Neutrophil (primary cell): ENCODE results near the gene DDRGK1.

ENCODE experiments used
- H3K27ac ChIP-seq: fragments of 200-600 bp; sonication (generic); 2 replicates; pipeline ENCODE4 v1.5.1; 2016; ENCODE audit warnings: mild to moderate bottlenecking, moderate library complexity
- H3K27me3 ChIP-seq: fragments of 200-600 bp; sonication (generic); 2 replicates; pipeline ENCODE4 v1.6.0; 2016; ENCODE audit warnings: mild to moderate bottlenecking
- H3K36me3 ChIP-seq: fragments of 200-600 bp; sonication (generic); 2 replicates; pipeline ENCODE4 v1.5.1; 2017
- H3K4me1 ChIP-seq, 2 experiments: fragments of 200-600 bp in 1 of 2; sonication (generic) in 1 of 2; 1 replicate in 1 of 2; 2 replicates in 1 of 2; pipeline versions ENCODE4 v1.5.1 to v1.6.1; 2013 to 2016; ENCODE audit warnings: low read depth in 1 of 2, low read length in 1 of 2, mild to moderate bottlenecking in 1 of 2, moderate library complexity in 1 of 2; ENCODE audit not compliant: control insufficient read depth in 1 of 2, insufficient read depth in 1 of 2
- H3K4me3 ChIP-seq, 2 experiments: fragments of 200-600 bp in 1 of 2; sonication (generic) in 1 of 2; 1 replicate in 1 of 2; 2 replicates in 1 of 2; pipeline ENCODE4 v1.5.1; 2013 to 2016; ENCODE audit warnings: low read depth in 1 of 2, low read length in 1 of 2, mild to moderate bottlenecking in 1 of 2, moderate library complexity in 1 of 2
- H3K9me3 ChIP-seq: fragments of 200-600 bp; sonication (generic); 2 replicates; pipeline ENCODE4 v1.5.1; 2016
- CTCF ChIP-seq: fragments of 200-600 bp; sonication (generic); IDR thresholded peaks from 2 replicates; pipeline ENCODE4 v1.5.1; 2016; ENCODE audit warnings: antibody characterized with exemption

The DDRGK1 gene

DNA sequence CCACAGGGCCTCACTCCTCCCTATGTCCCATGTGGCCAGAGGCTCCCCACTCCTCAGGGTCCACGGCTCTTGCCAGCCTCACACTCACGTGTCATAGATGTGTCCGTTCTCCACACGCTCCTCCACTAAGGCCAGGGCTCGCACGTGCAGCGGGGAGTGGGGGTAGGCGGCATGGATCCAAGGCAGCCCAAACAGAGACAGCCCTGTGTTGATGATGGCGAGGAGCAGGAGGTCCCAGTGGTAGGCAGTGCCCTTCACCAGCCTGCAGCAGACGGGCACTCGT is 24.2 kb upstream of the DDRGK1 start:
- Histone ChIP-seq H3K4me1 (no peaks in the 10 kb centered on the region), H3K4me3 (no peak overlapping the region), H3K36me3 (peaks cover 10% of the 10 kb centered on the region), H3K27ac (no peak overlapping the region), H3K9me3 (no peaks in the 10 kb centered on the region), H3K27me3 (peaks cover under 1% of the 10 kb centered on the region)
- TF ChIP-seq CTCF = no peak

GRCh38 chr20:3227936-3228749 is 23.7 kb upstream of the DDRGK1 start:
- no peak for TF ChIP-seq CTCF
- peaks cover 10% of the 10 kb centered on the region for H3K36me3 ChIP-seq
- H3K4me1 ChIP-seq = no peaks in the 10 kb centered on the region
- no peak overlapping the region for H3K27ac ChIP-seq
- no peak overlapping the region for H3K4me3 ChIP-seq
- no peaks in the 10 kb centered on the region for H3K9me3 ChIP-seq
- H3K27me3 ChIP-seq = no peaks in the 10 kb centered on the region

- no peaks in the 10 kb centered on the region for H3K27me3 ChIP-seq
- no peak for TF ChIP-seq CTCF
- peaks cover 16% of the 10 kb centered on the region for H3K36me3 ChIP-seq
- no peaks in the 10 kb centered on the region for H3K9me3 ChIP-seq
- no peaks in the 10 kb centered on the region for H3K4me1 ChIP-seq
- H3K27ac ChIP-seq = no peak overlapping the region
- no peak overlapping the region for H3K4me3 ChIP-seq
These were observed 23.0 kb upstream of the DDRGK1 start for GRCh38 chr20:3227506-3227905.

GRCh38 chr20:3226864-3227263 is 22.4 kb upstream of the DDRGK1 start:
- H3K27ac ChIP-seq = no peak overlapping the region
- no peaks in the 10 kb centered on the region for H3K4me1 ChIP-seq
- H3K9me3 ChIP-seq = no peaks in the 10 kb centered on the region
- no peaks in the 10 kb centered on the region for H3K27me3 ChIP-seq
- TF ChIP-seq CTCF = no peak
- peaks cover 21% of the 10 kb centered on the region for H3K36me3 ChIP-seq
- no peak overlapping the region for H3K4me3 ChIP-seq

GRCh38 chr20:3226093-3226492 is 21.6 kb upstream of the DDRGK1 start:
- Histone ChIP-seq H3K9me3 (no peaks in the 10 kb centered on the region), H3K4me3 (no peak overlapping the region), H3K27me3 (no peaks in the 10 kb centered on the region), H3K36me3 (peaks cover 26% of the 10 kb centered on the region), H3K27ac (no peak overlapping the region), H3K4me1 (no peaks in the 10 kb centered on the region)
- TF ChIP-seq CTCF = no peak
